Endothelial cell of umbilical vein (primary cell): ENCODE measurements around the gene TPRA1. TPM values are rescaled to one million over a fixed set of nuclear protein-coding genes. Genes with fewer than 3 reads are reported as not detected.

Experiments used
- BruUV-seq: library from RNA; stranded (reverse); fragments of 400-500 nt; replicated peaks from 2 replicates; lab custom pipeline; 2021; lab: Mats Ljungman, UMichigan
- CTCF ChIA-PET: fragments of 300-600, 350-600 bp; sonication (Branson Sonifier 250); formaldehyde crosslinking; loops from one replicate; lab custom pipeline; 2021; ENCODE audit warnings: antibody characterized with exemption, inconsistent platforms; lab: Charles Lee
- POLR2A ChIA-PET: fragments of 300-600, 350-600 bp; sonication (Branson Sonifier 250); formaldehyde crosslinking; loops from one replicate; lab custom pipeline; 2021; ENCODE audit warnings: antibody characterized with exemption, inconsistent platforms; lab: Charles Lee
- DNase-seq: peaks from one replicate; pipeline ENCODE4 v3.0.0-alpha.2; 2011; ENCODE audit warnings: low read depth, low spot score
- FAIRE-seq: peaks from 2 replicates; lab custom pipeline; 2011; peaks lifted over from hg19 to GRCh38; lab: Jason Lieb, UNC
- H2AFZ ChIP-seq: 2 replicates; pipeline ENCODE4 v1.6.0; 2012; ENCODE audit warnings: low read depth, low read length, control low read depth, inconsistent platforms
- H3K27ac ChIP-seq: 2 replicates; pipeline ENCODE4 v1.5.1; 2011; ENCODE audit warnings: low read depth, mild to moderate bottlenecking, control low read depth, low read length, moderate library complexity; ENCODE audit not compliant: insufficient read depth
- H3K27me3 ChIP-seq, 2 experiments: 2 replicates each; pipeline versions ENCODE4 v1.6.0 to v1.6.1; 2011; ENCODE audit warnings: low read length in 2 of 2, mixed read lengths in 1 of 2; ENCODE audit not compliant: control insufficient read depth in 2 of 2, insufficient read depth in 2 of 2
- H3K36me3 ChIP-seq, 2 experiments: 2 replicates in 1 of 2; 3 replicates in 1 of 2; pipeline ENCODE4 v1.5.1; 2011; ENCODE audit warnings: low read length in 2 of 2, mild to moderate bottlenecking in 1 of 2, moderate library complexity in 1 of 2; ENCODE audit not compliant: control insufficient read depth in 2 of 2, insufficient read depth in 2 of 2; ENCODE audit errors: extremely low read depth in 1 of 2
- H3K4me1 ChIP-seq: 3 replicates; pipeline ENCODE4 v1.5.1; 2011; ENCODE audit warnings: mild to moderate bottlenecking, low read length; ENCODE audit not compliant: control insufficient read depth, insufficient read depth; ENCODE audit errors: extremely low read depth
- H3K4me2 ChIP-seq: 2 replicates; pipeline ENCODE4 v1.6.1; 2011; ENCODE audit warnings: low read length, control low read depth, mixed read lengths; ENCODE audit not compliant: insufficient read depth
- H3K4me3 ChIP-seq, 3 experiments: fragments of 200-600 bp in 1 of 3; sonication (generic), shearing (Covaris generic) in 1 of 3; replicated peaks in 1 of 3; 2 replicates each; pipeline ENCODE4 v1.5.1; 2011 to 2016; ENCODE audit warnings: control low read depth in 3 of 3, low read length in 3 of 3, mild to moderate bottlenecking in 2 of 3, inconsistent platforms in 1 of 3, low read depth in 1 of 3, moderate library complexity in 1 of 3; ENCODE audit not compliant: insufficient read depth in 1 of 3
- H3K79me2 ChIP-seq: 2 replicates; pipeline ENCODE4 v1.6.0; 2012; ENCODE audit warnings: low read length, inconsistent platforms; ENCODE audit not compliant: control insufficient read depth, insufficient read depth
- H3K9ac ChIP-seq: replicated peaks from 2 replicates; pipeline ENCODE3; 2011; ENCODE audit warnings: low read length, control low read depth; ENCODE audit not compliant: insufficient read depth; ENCODE audit errors: extremely low read depth
- H3K9me1 ChIP-seq: replicated peaks from 3 replicates; pipeline ENCODE4 v1.6.0; 2011; ENCODE audit warnings: mild to moderate bottlenecking, low read length; ENCODE audit not compliant: control insufficient read depth, insufficient read depth; ENCODE audit errors: extremely low read depth
- H3K9me3 ChIP-seq: replicated peaks from 2 replicates; pipeline ENCODE4 v1.5.1; 2012; ENCODE audit warnings: low read length, inconsistent platforms; ENCODE audit not compliant: control insufficient read depth, insufficient read depth
- H4K20me1 ChIP-seq: replicated peaks from 2 replicates; pipeline ENCODE3; 2011; ENCODE audit warnings: mild to moderate bottlenecking, low read length; ENCODE audit not compliant: control insufficient read depth, insufficient read depth; ENCODE audit errors: extremely low read depth
- CTCF ChIP-seq, 2 donors: IDR thresholded peaks; 1 replicate in 1 of 2; 2 replicates in 1 of 2; pipeline ENCODE4 v1.5.1; 2011; ENCODE audit warnings: low read length in 2 of 2, mild to moderate bottlenecking in 2 of 2, moderate library complexity in 2 of 2, control low read depth in 1 of 2, inconsistent platforms in 1 of 2, low read depth in 1 of 2; ENCODE audit not compliant: insufficient read depth in 1 of 2; ENCODE audit errors: extremely low read depth in 1 of 2
- EZH2 ChIP-seq: IDR thresholded peaks from 2 replicates; pipeline ENCODE4 v1.6.1; 2012; ENCODE audit warnings: borderline replicate concordance, low read depth, mild to moderate bottlenecking, moderate library complexity, low read length, inconsistent platforms; ENCODE audit not compliant: severe bottlenecking
- FOS ChIP-seq: IDR thresholded peaks from 2 replicates; pipeline ENCODE4 v1.6.1; 2011; ENCODE audit warnings: mild to moderate bottlenecking, low read length, moderate library complexity, borderline replicate concordance; ENCODE audit not compliant: insufficient read depth
- GATA2 ChIP-seq: IDR thresholded peaks from 2 replicates; pipeline ENCODE4 v1.7.0; 2011; ENCODE audit warnings: low read depth, mild to moderate bottlenecking, moderate library complexity, mixed read lengths, low read length; ENCODE audit not compliant: insufficient read length, insufficient read depth
- JUN ChIP-seq: IDR thresholded peaks from 2 replicates; pipeline ENCODE4 v1.6.1; 2011; ENCODE audit warnings: borderline replicate concordance, low read depth; ENCODE audit not compliant: insufficient read length, insufficient read depth
- MAX ChIP-seq: IDR thresholded peaks from 2 replicates; pipeline ENCODE4 v1.6.1; 2011; ENCODE audit not compliant: insufficient read depth, insufficient read length
- MYC ChIP-seq: IDR thresholded peaks from one replicate; pipeline ENCODE4 v1.6.1; 2011; ENCODE audit warnings: mild to moderate bottlenecking, low read depth, low read length
- POLR2A ChIP-seq: IDR thresholded peaks from 2 replicates; pipeline ENCODE4 v1.6.1; 2012; ENCODE audit warnings: low read depth, mild to moderate bottlenecking, control low read depth, low read length
- POLR2AphosphoS5 ChIP-seq: IDR thresholded peaks from 2 replicates; pipeline ENCODE4 v1.6.1; 2012; ENCODE audit warnings: low read depth, mild to moderate bottlenecking, control low read depth, low read length, moderate library complexity; ENCODE audit not compliant: insufficient read depth
- dilution Hi-C: fragments of 300-500 bp; cut with MboI; formaldehyde crosslinking; loops from one replicate; pipeline ENCODE4 v1.15.0; 2019; ENCODE audit warnings: low sequenced_read_pairs; ENCODE audit not compliant: extremely low pct_ligation_motif_present
- intact Hi-C: fragments of 100-400 bp; cut with micrococcal nuclease; formaldehyde crosslinking; loops from one replicate; pipeline ENCODE4 v1.10.0; 2022
- polyA plus RNA-seq, 4 experiments: library from polyadenylated mRNA; depleted of rRNA in 3 of 4; stranded (reverse) in 3 of 4; unstranded in 1 of 4; fragments of >200 nt; gene quantifications; 2 replicates each; pipeline versions ENCODE4 v1.2.1 to v1.2.3, GENCODE V29; 2011 to 2012; ENCODE audit warnings: missing spikeins in 1 of 4
- total RNA-seq: library from RNA; stranded (reverse); gene quantifications from 2 replicates; pipeline ENCODE4 v1.2.3, GENCODE V29; 2021

TPRA1 gene
- total and polyA plus RNA-seq, 2 donors (not counting 3 experiments of a cell fraction or from before 2014, with no cell fraction given) = 34.3 to 58.0 TPM

- BruUV-seq = no TSS peak
- DNase-seq (no peak), FAIRE-seq (no peak)
- Histone ChIP-seq H4K20me1 (no peaks in the 10 kb centered on the region), H3K9me3 (no peaks in the 10 kb centered on the region), H3K4me3 (no peak overlapping the region), H3K79me2 (no peaks in the 10 kb centered on the region), H3K9me1 (no peaks in the 10 kb centered on the region), H3K9ac (no peak overlapping the region), H2AFZ (no peak overlapping the region), H3K36me3 (peaks cover 0 to 4% of the 10 kb centered on the region in 2 experiments), H3K4me2 (no peak overlapping the region), H3K4me1 (no peaks in the 10 kb centered on the region), H3K27ac (no peak overlapping the region), H3K27me3 (no peaks in the 10 kb centered on the region)
- no peak for TF ChIP-seq JUN
- TF ChIP-seq MYC = no peak
- no peak for TF ChIP-seq POLR2AphosphoS5
- no peak for TF ChIP-seq POLR2A
- no peak for TF ChIP-seq GATA2
- no peak for TF ChIP-seq MAX
- TF ChIP-seq CTCF (IDR thresholded peaks at IDR 0.05; ENCODE audit: extremely low read depth in 1 of 2, insufficient read depth in 1 of 2, low read depth in 1 of 2, low read length in 2 of 2) = no peak
- TF ChIP-seq FOS = no peak
- TF ChIP-seq EZH2 = no peak
- ChIA-PET POLR2A (interaction anchor here (0.5 kb wide), 1 partner anchor 18 kb away, joined by 8 read pairs; no protein-coding TSS in a partner anchor), CTCF (interaction anchor here (1.2 to 3.0 kb wide), 2 partner anchors 9 to 21 kb away, joined by 4 to 26 read pairs; no protein-coding TSS in a partner anchor)
- dilution Hi-C loops (no loop called here), intact Hi-C loops (no loop called here)
Observed at GRCh38 chr3:127565711-127566110, 24.8 kb downstream of the TPRA1 start.
